HCT116 (cell line): ENCODE measurements around the gene CDC42EP3. TPM values are rescaled to one million over a fixed set of nuclear protein-coding genes. Genes with fewer than 3 reads are reported as not detected.

ENCODE experiments used
- ATAC-seq: fragments of 200-7000 bp; cut with Tn5 transposase; 2 replicates; pipeline ENCODE4 v1.9.1; 2020; ENCODE audit warnings: mild to moderate bottlenecking, moderate library complexity
- BruUV-seq: library from RNA; stranded (reverse); fragments of 400-500 nt; replicated peaks from 2 replicates; lab custom pipeline; 2021; lab: Mats Ljungman, UMichigan
- CTCF ChIA-PET: fragments of 300-600 bp; sonication (Branson Sonifier 250); formaldehyde crosslinking; loops from one replicate; lab custom pipeline; 2021; ENCODE audit warnings: antibody characterized with exemption; lab: Charles Lee
- POLR2A ChIA-PET: fragments of 300-600, 350-600 bp; sonication (Branson Sonifier 250); formaldehyde crosslinking; loops from one replicate; lab custom pipeline; 2021; ENCODE audit warnings: antibody characterized with exemption; lab: Charles Lee
- RAD21 ChIA-PET, 2 experiments: fragments of 300-600 bp; sonication (Branson Sonifier 250); formaldehyde crosslinking; loops; one replicate each; lab custom pipeline; 2023; ENCODE audit warnings: low total read pairs in 2 of 2; ENCODE audit not compliant: uncharacterized antibody in 2 of 2, unreplicated experiment in 2 of 2, low non-redundant PET in 1 of 2; lab: Charles Lee
- DNase-seq: peaks from one replicate; pipeline ENCODE4 v3.0.0-alpha.2; 2010; ENCODE audit warnings: low read depth, low spot score
- H2AFZ ChIP-seq: fragments of 200-600 bp; shearing (Covaris generic), sonication (generic); 2 replicates; pipeline ENCODE4 v1.6.1; 2017; ENCODE audit warnings: low read depth, mixed run types, mixed read lengths, antibody characterized with exemption, low read length; ENCODE audit not compliant: poor library complexity, severe bottlenecking
- H3K27ac ChIP-seq: 2 replicates; pipeline ENCODE4 v1.5.1; 2012; ENCODE audit warnings: low read depth, low read length
- H3K27me3 ChIP-seq: fragments of 200-600 bp; sonication (generic); 2 replicates; pipeline ENCODE4 v1.6.1; 2016; ENCODE audit warnings: mixed run types, low read length, mixed read lengths; ENCODE audit not compliant: insufficient read depth
- H3K36me3 ChIP-seq, 2 experiments: fragments of 200-500 bp in 1 of 2; fragments of 200-600 bp in 1 of 2; sonication (Bioruptor generic) in 1 of 2; sonication (generic) in 1 of 2; 2 replicates each; pipeline versions ENCODE4 v1.5.1 to v1.6.1; 2014 to 2016; ENCODE audit warnings: low read length in 2 of 2, inconsistent platforms in 1 of 2, mixed read lengths in 1 of 2, mixed run types in 1 of 2; ENCODE audit not compliant: insufficient read depth in 2 of 2, control insufficient read depth in 1 of 2
- H3K4me1 ChIP-seq, 2 experiments: fragments of 200-600 bp in 1 of 2; sonication (generic) in 1 of 2; 2 replicates each; pipeline versions ENCODE4 v1.5.1 to v1.6.1; 2012 to 2017; ENCODE audit warnings: low read length in 2 of 2, inconsistent platforms in 1 of 2, mild to moderate bottlenecking in 1 of 2, mixed read lengths in 1 of 2, mixed run types in 1 of 2, moderate library complexity in 1 of 2; ENCODE audit not compliant: insufficient read depth in 2 of 2, control insufficient read depth in 1 of 2
- H3K4me2 ChIP-seq: fragments of 200-600 bp; sonication (generic); 2 replicates; pipeline ENCODE4 v1.6.1; 2017; ENCODE audit warnings: mixed run types, low read length, mixed read lengths
- H3K4me3 ChIP-seq, 2 experiments: fragments of 200-600 bp in 1 of 2; sonication (generic) in 1 of 2; replicated peaks in 1 of 2; 2 replicates each; pipeline ENCODE4 v1.5.1; 2011 to 2016; ENCODE audit warnings: low read length in 2 of 2, control low read depth in 1 of 2, low read depth in 1 of 2, mild to moderate bottlenecking in 1 of 2, mixed read lengths in 1 of 2, mixed run types in 1 of 2
- H3K79me2 ChIP-seq: fragments of 200-600 bp; sonication (generic); 2 replicates; pipeline ENCODE4 v1.6.1; 2017; ENCODE audit warnings: mild to moderate bottlenecking, mixed run types, low read length, moderate library complexity, mixed read lengths; ENCODE audit not compliant: insufficient read depth
- H3K9ac ChIP-seq: fragments of 200-600 bp; sonication (generic); 2 replicates; pipeline ENCODE4 v1.6.1; 2016; ENCODE audit warnings: low read length, mixed read lengths
- H3K9me2 ChIP-seq: fragments of 200-600 bp; sonication (generic), shearing (Covaris generic); 2 replicates; pipeline ENCODE4 v1.6.1; 2017; ENCODE audit warnings: mixed run types, mild to moderate bottlenecking, moderate library complexity; ENCODE audit not compliant: insufficient read depth
- H3K9me3 ChIP-seq, 2 experiments: fragments of 200-500 bp in 1 of 2; fragments of 200-600 bp in 1 of 2; sonication (Bioruptor generic) in 1 of 2; sonication (generic) in 1 of 2; 2 replicates each; pipeline ENCODE4 v1.6.1; 2014 to 2017; ENCODE audit warnings: low read length in 2 of 2, mixed read lengths in 2 of 2, inconsistent platforms in 1 of 2, low read depth in 1 of 2, mild to moderate bottlenecking in 1 of 2, mixed run types in 1 of 2, moderate library complexity in 1 of 2; ENCODE audit not compliant: control insufficient read depth in 1 of 2, insufficient read depth in 1 of 2
- H4K20me1 ChIP-seq: fragments of 200-600 bp; sonication (generic), shearing (Covaris generic); 2 replicates; pipeline ENCODE4 v1.6.1; 2017; ENCODE audit warnings: mixed run types, mild to moderate bottlenecking, moderate library complexity; ENCODE audit not compliant: insufficient read depth
- ATF3 ChIP-seq: IDR thresholded peaks from 2 replicates; pipeline ENCODE4 v1.6.1; 2012
- CTCF ChIP-seq, 3 experiments: fragments of 200-600 bp in 1 of 3; sonication (generic) in 1 of 3; IDR thresholded peaks in 2 of 3; conservative IDR thresholded peaks in 1 of 3; 2 replicates each; pipeline ENCODE4 v1.5.1; 2012 to 2017; ENCODE audit warnings: low read depth in 2 of 3, low read length in 2 of 3, antibody characterized with exemption in 1 of 3, borderline replicate concordance in 1 of 3, control low read depth in 1 of 3, mild to moderate bottlenecking in 1 of 3, mixed read lengths in 1 of 3, mixed run types in 1 of 3, moderate library complexity in 1 of 3; ENCODE audit not compliant: insufficient read depth in 1 of 3
- EZH2phosphoT487 ChIP-seq: fragments of 200-600 bp; IDR thresholded peaks from 2 replicates; pipeline ENCODE4 v1.6.1; 2018; ENCODE audit warnings: antibody characterized with exemption, borderline replicate concordance
- MAX ChIP-seq: IDR thresholded peaks from 2 replicates; pipeline ENCODE4 v1.6.1; 2012
- SRF ChIP-seq: IDR thresholded peaks from 2 replicates; pipeline ENCODE4 v1.6.1; 2012; ENCODE audit warnings: low read depth
- YY1 ChIP-seq: IDR thresholded peaks from 2 replicates; pipeline ENCODE4 v1.6.1; 2011; ENCODE audit warnings: low read length, low read depth, moderate library complexity, mild to moderate bottlenecking; ENCODE audit not compliant: insufficient replicate concordance; ENCODE audit errors: extremely low read depth
- intact Hi-C: fragments of 100-400 bp; cut with micrococcal nuclease; formaldehyde crosslinking; loops from 2 replicates; pipeline ENCODE4 v1.10.0; 2022
- total RNA-seq: library from RNA; stranded (reverse); gene quantifications from one replicate; pipeline ENCODE4 v1.2.1, GENCODE V29; 2021; ENCODE audit not compliant: unreplicated experiment

CDC42EP3 gene
- total RNA-seq, 1 experiment from 2014 or later: 38.2 TPM

- Histone ChIP-seq H3K4me1 (no peaks in the 10 kb centered on the region), H3K27me3 (no peaks in the 10 kb centered on the region), H3K9me3 (no peaks in the 10 kb centered on the region), H3K9ac (no peak overlapping the region), H3K27ac (no peak overlapping the region), H2AFZ (no peak overlapping the region), H3K9me2 (no peaks in the 10 kb centered on the region), H3K4me2 (no peak overlapping the region), H4K20me1 (no peaks in the 10 kb centered on the region), H3K36me3 (no peaks in the 10 kb centered on the region), H3K79me2 (no peaks in the 10 kb centered on the region), H3K4me3 (no peak overlapping the region)
- ChIA-PET CTCF (no interaction called here), POLR2A (no interaction called here), RAD21 (no interaction called here)
- TF ChIP-seq SRF (no peak), YY1 (no peak), MAX (no peak), ATF3 (no peak), CTCF (IDR thresholded peaks at IDR 0.05 in 2 of 3, conservative IDR thresholded peaks at IDR 0.05 in 1 of 3; ENCODE audit: borderline replicate concordance in 1 of 3, insufficient read depth in 1 of 3, low read depth in 2 of 3, low read length in 2 of 3) (no peak), EZH2phosphoT487 (no peak)
- BruUV-seq: no TSS peak
- intact Hi-C loops: no loop called here
- ATAC-seq: no peak
- DNase-seq: no peak
Observed at GRCh38 chr2:37615804-37616676, 55.4 kb downstream of the CDC42EP3 start.
